ENCODE results near the gene TBX21. TPM values are rescaled to one million over a fixed set of nuclear protein-coding genes. Genes with fewer than 3 reads are reported as not detected.

TBX21 gene
- total RNA-seq, 1 experiment from 2014 or later, result 0.15 TPM

DNA sequence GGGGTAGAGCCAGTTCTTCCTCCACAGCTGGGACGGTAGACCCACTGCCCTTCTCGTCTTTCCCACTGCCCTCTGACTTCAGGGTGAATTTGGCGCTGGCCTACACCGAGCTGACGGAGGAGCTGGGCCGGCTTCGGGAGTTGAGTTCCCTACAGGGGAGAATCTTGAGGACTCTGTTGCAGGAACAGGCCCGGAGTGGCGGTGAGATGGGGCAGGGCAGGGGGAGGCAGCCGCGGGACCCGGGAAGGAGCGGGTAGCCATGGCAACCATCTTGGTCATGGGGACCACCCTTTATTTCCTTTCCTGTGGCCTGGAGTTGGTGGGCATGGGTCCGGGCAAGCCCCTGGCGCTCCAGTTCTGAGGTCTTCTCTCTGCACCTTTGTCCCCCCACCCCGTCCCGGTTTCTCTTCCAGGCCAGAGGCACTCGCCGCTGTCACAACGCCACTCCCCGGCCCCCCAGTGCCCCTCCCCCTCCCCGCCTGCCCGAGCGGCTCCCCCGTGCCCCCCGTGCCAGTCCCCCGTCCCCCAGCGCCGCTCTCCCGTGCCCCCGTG lies 24.6 kb upstream of the TBX21 start (continued):
- TF ChIP-seq OVOL2 (CRISPR knock-in tag; IDR thresholded peaks at IDR 0.05; ENCODE audit: borderline replicate concordance), result no peak
- no peak for TF ChIP-seq CREM (CRISPR knock-in tag; IDR thresholded peaks at IDR 0.05)

DNA sequence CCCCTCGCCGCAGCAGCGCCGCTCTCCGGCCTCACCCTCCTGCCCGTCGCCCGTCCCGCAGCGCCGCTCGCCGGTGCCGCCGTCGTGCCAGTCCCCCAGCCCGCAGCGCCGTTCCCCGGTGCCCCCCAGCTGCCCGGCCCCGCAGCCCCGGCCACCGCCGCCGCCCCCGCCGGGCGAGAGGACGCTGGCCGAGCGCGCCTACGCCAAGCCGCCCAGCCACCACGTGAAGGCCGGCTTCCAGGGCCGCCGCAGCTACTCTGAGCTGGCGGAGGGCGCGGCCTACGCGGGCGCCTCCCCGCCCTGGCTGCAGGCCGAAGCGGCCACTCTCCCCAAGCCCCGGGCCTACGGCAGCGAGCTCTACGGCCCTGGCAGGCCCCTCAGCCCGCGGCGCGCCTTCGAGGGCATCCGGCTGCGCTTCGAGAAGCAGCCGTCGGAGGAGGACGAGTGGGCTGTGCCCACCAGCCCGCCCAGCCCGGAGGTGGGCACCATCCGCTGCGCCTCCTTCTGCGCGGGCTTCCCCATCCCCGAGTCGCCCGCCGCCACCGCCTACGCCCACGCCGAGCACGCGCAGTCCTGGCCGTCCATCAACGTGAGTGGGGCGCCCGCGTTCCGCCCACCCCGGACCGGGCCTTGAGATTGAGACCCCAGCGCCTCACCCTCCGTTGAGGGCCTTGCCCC lies 24.0 kb upstream of the TBX21 start:
- DNase-seq (ENCODE audit: low spot score), result peak; percentile 49
- no peaks in the 10 kb centered on the region for H3K9me3 Mint-ChIP-seq

More for the DNA sequence above, 24.0 kb upstream of the TBX21 start:
- H3K4me1 Mint-ChIP-seq, result peaks cover 9% of the 10 kb centered on the region
- 0 out of 2 replicates have a peak, but pooled peaks have one; percentile 28 for TF ChIP-seq NR3C1 (CRISPR knock-in tag; conservative IDR thresholded peaks at IDR 0.05; ENCODE audit: low read depth)
- peak; percentile 48; the same call in 1 of the 2 replicates for TF ChIP-seq ZBTB21 (CRISPR knock-in tag; IDR thresholded peaks at IDR 0.05; ENCODE audit: borderline replicate concordance)
- no peak for TF ChIP-seq AFF4 (CRISPR knock-in tag; IDR thresholded peaks at IDR 0.05; ENCODE audit: borderline replicate concordance)
- TF ChIP-seq, protein P1, sequence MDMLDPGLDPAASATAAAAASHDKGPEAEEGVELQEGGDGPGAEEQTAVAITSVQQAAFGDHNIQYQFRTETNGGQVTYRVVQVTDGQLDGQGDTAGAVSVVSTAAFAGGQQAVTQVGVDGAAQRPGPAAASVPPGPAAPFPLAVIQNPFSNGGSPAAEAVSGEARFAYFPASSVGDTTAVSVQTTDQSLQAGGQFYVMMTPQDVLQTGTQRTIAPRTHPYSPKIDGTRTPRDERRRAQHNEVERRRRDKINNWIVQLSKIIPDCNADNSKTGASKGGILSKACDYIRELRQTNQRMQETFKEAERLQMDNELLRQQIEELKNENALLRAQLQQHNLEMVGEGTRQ (CRISPR knock-in tag; IDR thresholded peaks at IDR 0.05), result 0 out of 2 replicates have a peak, but pooled peaks have one; percentile 13
- TF ChIP-seq, protein P2, sequence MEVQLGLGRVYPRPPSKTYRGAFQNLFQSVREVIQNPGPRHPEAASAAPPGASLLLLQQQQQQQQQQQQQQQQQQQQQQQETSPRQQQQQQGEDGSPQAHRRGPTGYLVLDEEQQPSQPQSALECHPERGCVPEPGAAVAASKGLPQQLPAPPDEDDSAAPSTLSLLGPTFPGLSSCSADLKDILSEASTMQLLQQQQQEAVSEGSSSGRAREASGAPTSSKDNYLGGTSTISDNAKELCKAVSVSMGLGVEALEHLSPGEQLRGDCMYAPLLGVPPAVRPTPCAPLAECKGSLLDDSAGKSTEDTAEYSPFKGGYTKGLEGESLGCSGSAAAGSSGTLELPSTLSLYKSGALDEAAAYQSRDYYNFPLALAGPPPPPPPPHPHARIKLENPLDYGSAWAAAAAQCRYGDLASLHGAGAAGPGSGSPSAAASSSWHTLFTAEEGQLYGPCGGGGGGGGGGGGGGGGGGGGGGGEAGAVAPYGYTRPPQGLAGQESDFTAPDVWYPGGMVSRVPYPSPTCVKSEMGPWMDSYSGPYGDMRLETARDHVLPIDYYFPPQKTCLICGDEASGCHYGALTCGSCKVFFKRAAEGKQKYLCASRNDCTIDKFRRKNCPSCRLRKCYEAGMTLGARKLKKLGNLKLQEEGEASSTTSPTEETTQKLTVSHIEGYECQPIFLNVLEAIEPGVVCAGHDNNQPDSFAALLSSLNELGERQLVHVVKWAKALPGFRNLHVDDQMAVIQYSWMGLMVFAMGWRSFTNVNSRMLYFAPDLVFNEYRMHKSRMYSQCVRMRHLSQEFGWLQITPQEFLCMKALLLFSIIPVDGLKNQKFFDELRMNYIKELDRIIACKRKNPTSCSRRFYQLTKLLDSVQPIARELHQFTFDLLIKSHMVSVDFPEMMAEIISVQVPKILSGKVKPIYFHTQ (CRISPR knock-in tag; IDR thresholded peaks at IDR 0.05), result no peak
- TF ChIP-seq HMGXB4 (CRISPR knock-in tag; IDR thresholded peaks at IDR 0.05), result 0 out of 2 replicates have a peak, but pooled peaks have one; percentile 45
- 0 out of 2 replicates have a peak, but pooled peaks have one; percentile 24 for TF ChIP-seq CREM (CRISPR knock-in tag; IDR thresholded peaks at IDR 0.05)
- TF ChIP-seq, protein P3, sequence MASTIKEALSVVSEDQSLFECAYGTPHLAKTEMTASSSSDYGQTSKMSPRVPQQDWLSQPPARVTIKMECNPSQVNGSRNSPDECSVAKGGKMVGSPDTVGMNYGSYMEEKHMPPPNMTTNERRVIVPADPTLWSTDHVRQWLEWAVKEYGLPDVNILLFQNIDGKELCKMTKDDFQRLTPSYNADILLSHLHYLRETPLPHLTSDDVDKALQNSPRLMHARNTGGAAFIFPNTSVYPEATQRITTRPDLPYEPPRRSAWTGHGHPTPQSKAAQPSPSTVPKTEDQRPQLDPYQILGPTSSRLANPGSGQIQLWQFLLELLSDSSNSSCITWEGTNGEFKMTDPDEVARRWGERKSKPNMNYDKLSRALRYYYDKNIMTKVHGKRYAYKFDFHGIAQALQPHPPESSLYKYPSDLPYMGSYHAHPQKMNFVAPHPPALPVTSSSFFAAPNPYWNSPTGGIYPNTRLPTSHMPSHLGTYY (CRISPR knock-in tag; IDR thresholded peaks at IDR 0.05), result no peak
- no peak for TF ChIP-seq FOXJ3 (CRISPR knock-in tag; IDR thresholded peaks at IDR 0.05; ENCODE audit: borderline replicate concordance)
- TF ChIP-seq TP53 (CRISPR knock-in tag; IDR thresholded peaks at IDR 0.05), result peak; percentile 32; the same call in 1 of the 2 replicates
- H3K36me3 Mint-ChIP-seq, result no peaks in the 10 kb centered on the region
- H3K27me3 Mint-ChIP-seq (ENCODE audit: low read depth), result peaks cover 34% of the 10 kb centered on the region
- peak; percentile 81 for ATAC-seq
- POLR2A ChIA-PET, result interaction anchor here (1.2 kb wide), 1 partner anchor 10 kb away, joined by 3 read pairs; no protein-coding TSS in a partner anchor
- no peak overlapping the region for H3K27ac Mint-ChIP-seq
- peak overlapping the region; percentile 43 for H3K4me3 Mint-ChIP-seq
- CTCF ChIA-PET, result interaction anchor here (0.5 to 3.5 kb wide), 8 partner anchors 10 to 81 kb away, joined by 3 to 37 read pairs (median 8); partner anchors contain the start of gene TBX21
